Stimulated activated naive B cell treated with anti-CD40 and anti-IgM and Interleukin-4, amounts not matched to agents 10 μg/mL and 1 μg/mL and 100 μg/mL, for 72 hours (primary cell): ENCODE results near the gene PGP.

Experiments
- ATAC-seq, 2 donors: fragments of 150-1000 bp; cut with Tn5 transposase; replicated peaks; 2 replicates each; pipeline ENCODE4 v1.10.0; 2021; ENCODE audit warnings: moderate library complexity in 1 of 2
- DNase-seq: peaks from one replicate; pipeline ENCODE4 v3.0.0; 2021
- H3K27ac Mint-ChIP-seq: one replicate; pipeline ENCODE4 v1.8.0; 2022; ENCODE audit warnings: mild to moderate bottlenecking, mixed read lengths
- H3K27me3 Mint-ChIP-seq, 2 donors: one replicate each; pipeline ENCODE4 v1.8.0; 2022; ENCODE audit warnings: mixed read lengths in 2 of 2
- H3K36me3 Mint-ChIP-seq, 2 donors: one replicate each; pipeline ENCODE4 v1.8.0; 2022; ENCODE audit warnings: mixed read lengths in 2 of 2, mild to moderate bottlenecking in 1 of 2
- H3K4me1 Mint-ChIP-seq, 2 donors: one replicate each; pipeline ENCODE4 v1.8.0; 2022; ENCODE audit warnings: mixed read lengths in 2 of 2, mild to moderate bottlenecking in 1 of 2
- H3K4me3 Mint-ChIP-seq, 2 donors: one replicate each; pipeline ENCODE4 v1.8.0; 2022; ENCODE audit warnings: mild to moderate bottlenecking in 2 of 2, mixed read lengths in 2 of 2, moderate library complexity in 1 of 2
- H3K9me3 Mint-ChIP-seq, 2 donors: one replicate each; pipeline ENCODE4 v1.8.0; 2022; ENCODE audit warnings: mixed read lengths in 2 of 2, mild to moderate bottlenecking in 1 of 2

PGP gene

DNA sequence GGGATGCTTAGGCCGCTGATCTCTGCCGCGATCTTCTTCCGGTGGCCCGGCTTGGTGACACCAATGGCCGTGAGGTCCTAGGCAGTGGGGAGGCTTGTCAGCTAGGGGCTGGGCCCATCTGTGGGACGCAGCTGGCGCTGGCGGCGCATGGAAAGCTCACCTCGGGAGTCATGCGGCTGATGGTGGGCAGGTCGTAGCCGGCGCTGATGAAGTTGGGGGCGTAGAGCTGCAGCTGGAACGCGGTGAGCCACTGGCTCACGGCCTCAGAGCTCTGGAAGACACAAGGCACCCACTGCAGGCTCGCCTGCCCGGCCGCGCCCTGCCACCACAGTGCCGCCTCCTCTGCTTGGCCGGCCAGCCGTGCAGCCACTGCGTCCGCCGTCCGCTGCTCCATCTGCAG, 31.0 kb downstream of the PGP start:
- H3K9me3 Mint-ChIP-seq, result no peaks in the 10 kb centered on the region
- DNase-seq (no peak), ATAC-seq (peak in 1 of 2 donors; percentile 15)
- peaks cover 5 to 8% of the 10 kb centered on the region in 2 donors for H3K36me3 Mint-ChIP-seq
- H3K27ac Mint-ChIP-seq, result no peak overlapping the region
- peaks cover 0 to 5% of the 10 kb centered on the region in 2 donors for H3K27me3 Mint-ChIP-seq
- no peak overlapping the region for H3K4me3 Mint-ChIP-seq
- peaks cover 0 to 5% of the 10 kb centered on the region in 2 donors for H3K4me1 Mint-ChIP-seq

DNA sequence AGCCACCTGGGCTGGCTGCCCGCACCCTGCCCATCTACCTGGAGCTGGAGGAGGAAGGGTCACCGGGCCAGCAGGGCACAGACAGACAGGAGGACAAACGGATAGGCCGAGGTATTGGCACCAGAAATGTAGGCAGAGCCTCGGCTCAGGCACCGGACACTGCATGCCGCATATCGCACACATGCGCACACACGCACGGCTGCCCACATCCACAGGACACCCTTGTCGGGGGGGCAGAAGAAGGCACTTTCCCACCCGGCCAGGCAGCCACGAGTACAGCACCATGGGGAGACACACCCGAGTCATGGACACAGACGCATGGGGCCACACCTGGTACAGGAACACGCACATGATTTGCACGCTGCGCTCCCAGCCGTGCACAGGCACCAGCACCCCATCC, 32.7 kb downstream of the PGP start:
- H3K9me3 Mint-ChIP-seq, result no peaks in the 10 kb centered on the region
- ATAC-seq (no peak), DNase-seq (no peak)
- peaks cover 0 to 5% of the 10 kb centered on the region in 2 donors for H3K27me3 Mint-ChIP-seq
- H3K4me3 Mint-ChIP-seq, result no peak overlapping the region
- H3K36me3 Mint-ChIP-seq, result peaks cover 10 to 16% of the 10 kb centered on the region in 2 donors
- peaks cover 0 to 7% of the 10 kb centered on the region in 2 donors for H3K4me1 Mint-ChIP-seq
- no peak overlapping the region for H3K27ac Mint-ChIP-seq

DNA sequence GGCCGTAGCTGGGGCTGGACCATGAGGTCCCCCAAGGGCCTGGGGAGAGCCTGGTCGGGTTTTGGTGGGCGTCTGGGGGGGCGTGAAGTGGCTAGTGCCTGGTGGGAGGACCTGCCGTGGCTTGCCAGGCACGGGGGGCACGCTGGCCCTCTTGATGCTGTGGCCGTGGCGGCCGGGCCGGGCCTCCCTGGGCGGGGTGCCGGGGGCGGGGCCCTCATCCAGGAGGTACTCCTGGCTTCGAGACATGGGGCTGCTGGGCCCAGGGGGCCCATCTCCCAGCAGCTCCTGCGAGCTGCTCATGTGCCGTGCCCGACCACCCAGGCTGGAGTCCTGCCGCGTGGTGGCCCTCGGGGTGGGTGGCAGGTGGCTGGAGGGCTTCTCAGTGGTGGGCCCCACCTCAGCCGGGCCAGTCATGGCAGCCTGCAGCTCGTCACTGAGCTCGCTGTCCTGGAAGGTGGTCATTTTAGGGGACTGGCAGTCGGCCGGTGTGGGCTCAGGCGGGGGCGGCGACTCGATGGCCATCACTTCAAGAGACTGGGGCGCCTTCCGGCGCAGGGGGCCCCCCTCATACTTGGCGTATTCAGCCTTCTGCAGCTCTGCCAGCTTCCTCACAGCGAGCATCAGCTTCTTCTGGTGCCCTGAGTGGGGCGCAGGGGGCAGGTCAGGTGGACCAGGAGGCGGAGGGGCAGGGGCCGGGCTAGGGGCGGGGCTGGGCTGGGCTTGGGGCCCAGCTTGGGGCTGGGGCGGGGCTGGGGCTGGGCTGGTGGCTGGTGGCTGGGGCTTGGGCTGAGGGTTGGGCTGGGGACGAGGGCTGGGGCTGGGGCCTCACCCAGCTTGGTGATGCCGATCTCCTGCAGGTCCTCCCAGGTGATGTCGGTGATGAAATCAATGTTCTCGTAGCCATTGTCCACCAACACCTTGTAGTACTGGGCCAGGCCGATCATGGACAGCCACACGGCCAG, 33.4 kb downstream of the PGP start:
- no peaks in the 10 kb centered on the region for H3K9me3 Mint-ChIP-seq
- H3K27me3 Mint-ChIP-seq, result peaks cover 0 to 5% of the 10 kb centered on the region in 2 donors
- ATAC-seq (no peak), DNase-seq (no peak)
- H3K36me3 Mint-ChIP-seq, result peaks cover 10 to 19% of the 10 kb centered on the region in 2 donors
- peaks cover 0 to 7% of the 10 kb centered on the region in 2 donors for H3K4me1 Mint-ChIP-seq
- no peak overlapping the region for H3K4me3 Mint-ChIP-seq
- no peak overlapping the region for H3K27ac Mint-ChIP-seq

DNA sequence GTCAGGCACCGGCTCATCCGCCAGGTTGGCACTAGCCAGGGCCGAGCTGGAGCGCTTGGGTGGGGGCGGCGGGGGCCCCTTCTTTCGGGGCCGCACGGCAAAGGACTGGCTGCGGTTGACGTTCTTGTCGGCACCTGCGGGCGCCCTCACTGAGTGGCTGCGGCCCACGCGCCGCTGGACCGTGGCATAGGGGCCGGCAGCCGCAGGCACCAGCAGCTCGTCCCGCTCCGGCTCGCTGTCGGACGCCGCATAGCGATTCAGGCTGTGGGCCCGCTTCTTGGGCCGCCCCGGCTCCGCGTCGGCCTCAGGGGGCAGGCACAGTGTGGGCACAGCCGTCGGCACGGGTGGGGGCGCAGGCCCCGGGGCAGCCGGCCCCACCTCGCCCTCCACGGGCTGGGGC, 34.2 kb downstream of the PGP start:
- no peak overlapping the region for H3K27ac Mint-ChIP-seq
- no peaks in the 10 kb centered on the region for H3K9me3 Mint-ChIP-seq
- peaks cover 0 to 5% of the 10 kb centered on the region in 2 donors for H3K27me3 Mint-ChIP-seq
- peaks cover 16 to 25% of the 10 kb centered on the region in 2 donors for H3K36me3 Mint-ChIP-seq
- ATAC-seq (no peak), DNase-seq (no peak)
- no peak overlapping the region for H3K4me3 Mint-ChIP-seq
- peaks cover 0 to 7% of the 10 kb centered on the region in 2 donors for H3K4me1 Mint-ChIP-seq

DNA sequence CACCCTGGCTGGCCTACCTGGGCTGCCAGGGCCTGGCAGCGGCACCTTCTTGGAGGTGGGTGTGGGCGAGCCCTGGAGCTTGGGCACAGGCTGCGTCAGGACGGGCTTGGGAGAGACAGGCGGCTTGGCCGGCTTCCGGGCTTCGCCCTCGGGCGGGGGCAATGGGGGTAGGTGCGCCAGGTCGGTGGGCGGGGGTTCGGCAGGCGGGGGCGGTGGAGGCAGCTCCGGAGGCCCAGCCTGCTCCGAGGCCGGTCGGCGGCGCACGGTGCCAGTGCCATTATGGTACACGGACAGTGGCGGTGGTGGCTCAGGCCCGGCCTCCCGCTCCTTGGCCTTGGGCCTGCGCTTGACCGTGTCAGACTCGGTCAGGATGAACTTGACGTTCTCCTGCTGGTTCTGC, 35.1 kb downstream of the PGP start:
- ATAC-seq (no peak), DNase-seq (no peak)
- Mint-ChIP-seq H3K36me3 (peaks cover 22 to 29% of the 10 kb centered on the region in 2 donors), H3K27ac (no peak overlapping the region), H3K4me3 (no peak overlapping the region), H3K4me1 (peaks cover 0 to 7% of the 10 kb centered on the region in 2 donors), H3K9me3 (no peaks in the 10 kb centered on the region), H3K27me3 (peaks cover 0 to 5% of the 10 kb centered on the region in 2 donors)

DNA sequence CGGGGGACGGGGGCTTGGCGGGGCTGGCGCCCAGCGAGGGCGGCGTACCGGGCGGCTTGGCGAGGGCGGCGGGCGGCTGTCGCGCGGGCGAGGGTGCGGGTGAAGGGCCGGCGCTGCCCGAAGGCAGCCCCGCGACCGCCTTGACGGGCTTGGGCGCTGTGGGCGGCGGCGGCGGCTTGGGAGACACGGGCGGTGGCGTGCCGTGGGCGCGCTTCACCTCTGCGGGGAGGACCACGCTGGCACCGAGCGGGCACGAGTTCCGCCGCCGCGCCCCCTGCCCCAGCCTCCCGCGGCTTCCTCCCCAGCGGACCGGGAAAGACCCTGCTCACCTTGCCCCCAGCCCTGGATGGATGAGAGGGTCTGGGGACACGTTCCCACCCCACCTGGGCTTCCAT, 35.5 kb downstream of the PGP start:
- Mint-ChIP-seq H3K27me3 (peaks cover 0 to 5% of the 10 kb centered on the region in 2 donors), H3K9me3 (no peaks in the 10 kb centered on the region), H3K27ac (no peak overlapping the region), H3K36me3 (peaks cover 23 to 34% of the 10 kb centered on the region in 2 donors), H3K4me1 (peaks cover 0 to 4% of the 10 kb centered on the region in 2 donors), H3K4me3 (no peak overlapping the region)
- ATAC-seq (no peak), DNase-seq (no peak)

DNA sequence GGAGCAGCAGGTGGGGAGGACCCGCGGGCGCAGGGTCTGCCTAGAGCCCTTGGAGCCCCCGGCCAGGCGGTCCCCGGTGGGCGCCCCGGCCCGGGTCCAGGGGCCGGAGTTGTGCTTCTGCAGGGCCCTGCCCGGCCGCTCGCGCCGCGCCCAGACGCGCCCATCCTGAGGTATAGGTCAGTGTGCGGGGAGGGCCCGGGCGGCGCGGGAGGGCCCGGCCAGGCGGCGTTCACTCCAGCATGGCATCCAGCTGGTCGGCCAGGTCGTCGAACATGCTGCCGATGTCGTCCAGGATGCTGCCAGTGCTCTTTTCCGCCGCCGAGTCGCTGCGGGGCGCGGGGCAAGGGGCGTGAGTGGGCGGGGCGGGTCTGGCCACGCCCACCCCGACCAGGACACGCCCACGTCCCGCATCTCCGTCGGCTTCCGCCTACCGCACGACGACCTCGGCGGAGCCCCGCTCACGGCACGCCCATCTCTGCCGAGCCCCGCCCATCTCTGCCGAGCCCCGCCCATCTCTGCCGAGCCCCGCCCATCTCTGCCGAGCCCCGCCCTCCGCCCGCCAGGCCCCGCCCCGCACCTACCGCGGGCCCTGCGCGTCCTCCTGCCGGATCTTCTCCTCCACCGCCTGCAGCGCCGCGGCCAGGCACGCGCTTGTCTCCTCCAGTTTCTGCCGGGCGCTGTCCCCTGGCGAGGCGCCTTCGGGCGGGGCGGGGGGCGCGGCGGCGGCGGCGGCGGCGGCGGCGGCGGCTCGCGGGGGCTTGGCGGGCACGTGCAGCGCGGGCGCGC, 36.1 kb downstream of the PGP start:
- H3K27ac Mint-ChIP-seq, result no peak overlapping the region
- ATAC-seq (peak; percentile 50 to 55), DNase-seq (no peak)
- no peaks in the 10 kb centered on the region for H3K9me3 Mint-ChIP-seq
- H3K27me3 Mint-ChIP-seq, result peaks cover 0 to 5% of the 10 kb centered on the region in 2 donors
- no peak overlapping the region for H3K4me3 Mint-ChIP-seq
- peaks cover 0 to 4% of the 10 kb centered on the region in 2 donors for H3K4me1 Mint-ChIP-seq
- peaks cover 26 to 38% of the 10 kb centered on the region in 2 donors for H3K36me3 Mint-ChIP-seq

DNA sequence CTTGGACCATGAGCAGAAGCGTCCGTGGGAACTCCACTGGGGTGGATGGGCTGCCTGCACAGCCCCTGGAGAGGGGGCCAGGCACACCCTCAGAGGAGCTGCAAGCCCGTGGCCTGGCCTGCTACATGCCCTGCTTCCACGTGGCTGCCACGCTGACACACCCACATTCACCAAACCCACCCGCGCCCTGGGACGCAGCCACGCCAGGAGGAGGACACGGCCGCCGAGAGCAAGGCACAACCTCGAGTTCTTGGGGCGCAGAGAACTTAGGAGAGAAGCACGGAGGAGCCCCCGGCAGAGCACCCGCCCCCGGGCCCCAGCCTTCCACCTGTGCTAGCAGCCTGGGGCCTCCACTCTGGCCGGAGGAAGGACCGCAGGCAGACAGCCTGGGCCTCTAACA, 37.1 kb downstream of the PGP start:
- Mint-ChIP-seq H3K4me1 (peaks cover 0 to 2% of the 10 kb centered on the region in 2 donors), H3K9me3 (no peaks in the 10 kb centered on the region), H3K4me3 (no peak overlapping the region), H3K36me3 (peaks cover 33 to 38% of the 10 kb centered on the region in 2 donors), H3K27me3 (peaks cover 0 to 5% of the 10 kb centered on the region in 2 donors), H3K27ac (no peak overlapping the region)
- ATAC-seq (no peak), DNase-seq (no peak)

DNA sequence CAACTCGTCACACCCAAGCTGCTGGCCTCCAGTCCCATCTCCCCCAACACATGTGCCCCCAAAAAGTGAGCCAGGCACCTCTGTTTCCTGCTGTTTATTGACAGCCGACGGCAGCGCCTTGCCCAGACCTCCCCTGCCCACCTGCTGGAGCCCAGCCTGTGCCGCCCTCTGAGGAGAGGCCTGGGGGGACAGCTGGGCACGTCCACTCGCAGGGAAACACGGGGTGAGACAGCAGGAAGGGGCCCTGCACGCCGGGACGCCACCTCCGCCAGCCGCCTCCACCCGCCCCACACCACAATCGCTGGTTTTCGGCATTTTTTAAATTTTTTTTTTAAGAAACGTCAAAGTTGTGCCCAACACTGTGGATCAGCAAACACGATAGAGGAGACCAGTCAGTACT, 37.5 kb downstream of the PGP start:
- Mint-ChIP-seq H3K27me3 (peaks cover 0 to 5% of the 10 kb centered on the region in 2 donors), H3K36me3 (peaks cover 31 to 33% of the 10 kb centered on the region in 2 donors), H3K4me3 (no peak overlapping the region), H3K27ac (no peak overlapping the region), H3K4me1 (peaks cover 0 to 2% of the 10 kb centered on the region in 2 donors), H3K9me3 (no peaks in the 10 kb centered on the region)
- ATAC-seq (no peak), DNase-seq (no peak)

DNA sequence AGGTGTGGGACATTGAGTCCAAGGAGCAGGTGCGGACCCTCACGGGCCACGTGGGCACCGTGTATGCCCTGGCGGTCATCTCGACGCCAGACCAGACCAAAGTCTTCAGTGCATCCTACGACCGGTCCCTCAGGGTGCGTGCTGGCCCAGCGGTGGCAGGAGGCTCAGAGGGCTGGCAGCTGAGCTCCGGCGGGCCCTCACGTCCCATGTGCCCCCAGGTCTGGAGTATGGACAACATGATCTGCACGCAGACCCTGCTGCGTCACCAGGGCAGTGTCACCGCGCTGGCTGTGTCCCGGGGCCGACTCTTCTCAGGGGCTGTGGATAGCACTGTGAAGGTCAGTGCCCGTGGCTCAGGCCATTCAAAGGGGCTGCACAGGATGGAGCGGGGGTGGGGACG, 38.6 kb downstream of the PGP start:
- DNase-seq (no peak), ATAC-seq (no peak)
- H3K9me3 Mint-ChIP-seq, result no peaks in the 10 kb centered on the region
- H3K36me3 Mint-ChIP-seq, result peaks cover 28 to 36% of the 10 kb centered on the region in 2 donors
- no peak overlapping the region for H3K4me3 Mint-ChIP-seq
- H3K4me1 Mint-ChIP-seq, result peaks cover 0 to 2% of the 10 kb centered on the region in 2 donors
- H3K27me3 Mint-ChIP-seq, result peaks cover 0 to 5% of the 10 kb centered on the region in 2 donors
- H3K27ac Mint-ChIP-seq, result no peak overlapping the region

DNA sequence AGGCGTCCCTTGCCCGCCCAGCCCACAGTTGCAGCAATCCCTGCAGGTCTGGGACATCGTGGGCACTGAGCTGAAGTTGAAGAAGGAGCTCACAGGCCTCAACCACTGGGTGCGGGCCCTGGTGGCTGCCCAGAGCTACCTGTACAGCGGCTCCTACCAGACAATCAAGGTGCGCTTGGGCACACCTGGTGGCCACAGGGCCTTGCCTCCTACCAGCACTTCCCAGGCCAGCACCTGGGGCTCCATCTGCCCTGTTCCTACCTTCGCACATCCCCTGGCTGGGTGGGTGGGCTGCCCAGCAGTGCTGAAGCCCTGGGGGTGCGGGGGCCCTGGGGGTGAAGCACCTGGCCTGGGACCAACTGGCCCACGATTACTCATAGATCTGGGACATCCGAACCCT, 39.2 kb downstream of the PGP start:
- no peak for DNase-seq
- H3K9me3 Mint-ChIP-seq, result no peaks in the 10 kb centered on the region
- no peak for ATAC-seq
- no peak overlapping the region for H3K27ac Mint-ChIP-seq
- H3K4me1 Mint-ChIP-seq, result peaks cover 0 to 2% of the 10 kb centered on the region in 2 donors
- H3K36me3 Mint-ChIP-seq, result peaks cover 28 to 36% of the 10 kb centered on the region in 2 donors
- peaks cover 0 to 5% of the 10 kb centered on the region in 2 donors for H3K27me3 Mint-ChIP-seq
- no peak overlapping the region for H3K4me3 Mint-ChIP-seq

DNA sequence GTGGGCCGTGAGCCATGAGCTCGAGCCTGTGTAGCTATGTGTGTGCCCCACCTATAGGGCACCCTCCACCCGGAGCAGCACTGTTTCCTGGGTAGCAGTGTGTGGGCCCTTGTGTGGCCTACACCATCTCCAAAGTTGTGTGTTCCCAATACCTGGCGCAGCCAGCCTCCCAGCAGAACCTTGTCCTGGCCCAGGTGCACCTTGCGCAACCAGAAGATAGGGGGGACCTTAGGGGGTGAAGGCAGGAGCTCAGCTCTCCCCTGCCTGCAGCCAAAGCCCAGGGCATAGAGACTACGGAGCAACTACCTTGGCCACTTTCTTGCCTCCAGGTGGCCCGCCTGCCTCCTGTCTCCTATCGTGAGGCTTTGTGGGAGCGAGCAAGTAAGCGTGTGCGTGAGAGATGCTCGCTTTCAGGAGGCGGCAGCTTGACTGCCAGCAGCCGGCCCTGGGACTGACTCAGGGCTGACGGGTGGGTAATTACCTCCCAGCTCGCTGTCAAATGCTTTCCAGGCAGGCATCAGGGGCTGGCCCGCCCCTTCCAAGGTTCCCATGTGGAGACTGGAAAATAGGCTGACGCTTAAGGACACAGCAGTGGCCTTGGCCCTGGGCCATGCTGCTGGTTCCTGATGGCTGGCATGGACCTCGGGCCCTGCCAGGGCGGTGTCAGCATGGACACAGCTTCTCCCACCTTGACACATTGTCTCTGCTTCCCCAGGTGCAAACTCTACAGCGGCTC, 40.1 kb downstream of the PGP start:
- Mint-ChIP-seq H3K9me3 (no peaks in the 10 kb centered on the region), H3K36me3 (peaks cover 28 to 38% of the 10 kb centered on the region in 2 donors), H3K4me1 (peaks cover 0 to 2% of the 10 kb centered on the region in 2 donors), H3K27me3 (peaks cover 0 to 4% of the 10 kb centered on the region in 2 donors), H3K27ac (no peak overlapping the region), H3K4me3 (no peak overlapping the region)
- no peak for DNase-seq
- no peak for ATAC-seq

DNA sequence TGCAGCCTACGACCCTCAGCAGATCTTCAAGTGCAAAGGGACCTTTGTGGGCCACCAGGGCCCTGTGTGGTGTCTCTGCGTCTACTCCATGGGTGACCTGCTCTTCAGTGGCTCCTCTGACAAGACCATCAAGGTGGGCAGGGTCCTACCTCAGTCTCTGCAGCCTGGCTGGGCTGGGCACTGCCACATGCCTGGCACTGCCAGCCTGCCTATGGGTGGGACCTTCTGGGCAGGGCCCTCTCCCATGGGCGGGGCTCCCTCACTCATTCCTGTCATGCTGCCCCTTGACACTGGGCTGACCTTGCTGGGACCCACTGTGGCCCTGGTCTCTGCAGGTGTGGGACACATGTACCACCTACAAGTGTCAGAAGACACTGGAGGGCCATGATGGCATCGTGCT, 40.7 kb downstream of the PGP start:
- Mint-ChIP-seq H3K4me1 (peaks cover 0 to 2% of the 10 kb centered on the region in 2 donors), H3K27me3 (no peaks in the 10 kb centered on the region), H3K4me3 (no peak overlapping the region), H3K9me3 (no peaks in the 10 kb centered on the region), H3K36me3 (peaks cover 28 to 37% of the 10 kb centered on the region in 2 donors), H3K27ac (no peak overlapping the region)
- DNase-seq, result no peak
- no peak for ATAC-seq

DNA sequence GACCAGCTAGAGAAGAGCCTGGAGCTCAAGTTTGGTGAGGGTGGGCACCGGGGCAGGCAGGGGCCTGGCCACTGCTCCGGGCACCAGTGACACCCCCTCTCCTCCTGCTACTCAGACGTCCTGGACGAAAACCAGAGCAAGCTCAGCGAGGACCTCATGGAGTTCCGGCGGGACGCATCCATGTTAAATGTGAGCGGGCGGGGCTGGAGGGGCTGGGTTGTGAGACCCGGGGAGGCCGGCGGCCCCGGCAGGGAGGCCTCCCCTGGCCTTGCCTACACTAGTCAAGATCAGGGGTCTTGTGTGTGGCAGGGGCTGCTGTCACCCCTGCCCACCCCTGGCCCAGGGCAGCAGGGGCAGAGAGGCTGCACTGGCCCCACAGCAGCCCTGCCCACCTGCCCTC, 41.3 kb downstream of the PGP start:
- peaks cover 28 to 38% of the 10 kb centered on the region in 2 donors for H3K36me3 Mint-ChIP-seq
- DNase-seq (no peak), ATAC-seq (no peak)
- H3K27me3 Mint-ChIP-seq, result no peaks in the 10 kb centered on the region
- H3K4me1 Mint-ChIP-seq, result peaks cover 0 to 2% of the 10 kb centered on the region in 2 donors
- no peak overlapping the region for H3K27ac Mint-ChIP-seq
- no peak overlapping the region for H3K4me3 Mint-ChIP-seq
- H3K9me3 Mint-ChIP-seq, result no peaks in the 10 kb centered on the region
